Measurements from ENCODE around the gene TTLL11. TPM values are rescaled to one million over a fixed set of nuclear protein-coding genes. Genes with fewer than 3 reads are reported as not detected.

Gene TTLL11
- total RNA-seq, 4 donors from 2014 or later, result 20.5 to 41.3 (median 27.6) TPM

- Histone ChIP-seq H3K27ac (replicated peaks in 1 of 4) (no peak overlapping the region), H3K9me3 (no peaks in the 10 kb centered on the region), H3K4me1 (peaks cover 3 to 15% (median 5%) of the 10 kb centered on the region in 4 donors), H3K36me3 (peaks cover 17 to 65% (median 64%) of the 10 kb centered on the region in 4 donors), H3K4me3 (no peak overlapping the region), H3K27me3 (no peaks in the 10 kb centered on the region)
- intact Hi-C loops (cut with DNase I), result no loop called here
- TF ChIP-seq POLR2AphosphoS5 (IDR thresholded peaks at IDR 0.05) (no peak), EP300 (IDR thresholded peaks at IDR 0.05) (no peak), POLR2A (IDR thresholded peaks at IDR 0.05; ENCODE audit: low read depth) (no peak), CTCF (IDR thresholded peaks at IDR 0.05) (no peak)
- 70% methylated on average over 14 of the region's 17 CpGs for WGBS
- DNase-seq (ENCODE audit: extremely low spot score), result no peak
Observed at GRCh38 chr9:121784731-121785411, 308.2 kb downstream of the TTLL11 start.

GRCh38 chr9:121783521-121784507 lies 309.3 kb downstream of the TTLL11 start:
- 85% methylated on average over 21 of the region's 26 CpGs for WGBS
- H3K36me3 ChIP-seq, result peaks cover 17 to 65% (median 64%) of the 10 kb centered on the region in 4 donors
- DNase-seq (ENCODE audit: extremely low spot score), result no peak
- peaks cover 13 to 25% (median 15%) of the 10 kb centered on the region in 4 donors for H3K4me1 ChIP-seq
- H3K27ac ChIP-seq (replicated peaks in 1 of 4), result no peak overlapping the region
- TF ChIP-seq EP300 (IDR thresholded peaks at IDR 0.05) (no peak), CTCF (IDR thresholded peaks at IDR 0.05) (no peak), POLR2A (IDR thresholded peaks at IDR 0.05; ENCODE audit: low read depth) (no peak), POLR2AphosphoS5 (IDR thresholded peaks at IDR 0.05) (no peak)
- no peak overlapping the region for H3K4me3 ChIP-seq
- intact Hi-C loops (cut with DNase I), result no loop called here
- H3K27me3 ChIP-seq, result no peaks in the 10 kb centered on the region
- H3K9me3 ChIP-seq, result no peaks in the 10 kb centered on the region

- H3K27ac ChIP-seq (replicated peaks in 1 of 4), result no peak overlapping the region
- peaks cover 18 to 70% (median 64%) of the 10 kb centered on the region in 4 donors for H3K36me3 ChIP-seq
Observed at GRCh38 chr9:121783111-121783510, 310.0 kb downstream of the TTLL11 start.

More at GRCh38 chr9:121783111-121783510, 310.0 kb downstream of the TTLL11 start:
- Histone ChIP-seq H3K9me3 (peaks cover 0 to 5% (median 0%) of the 10 kb centered on the region in 4 donors), H3K4me1 (peaks cover 20 to 29% (median 22%) of the 10 kb centered on the region in 4 donors), H3K4me3 (no peak overlapping the region), H3K27me3 (no peaks in the 10 kb centered on the region)
- intact Hi-C loops (cut with DNase I), result no loop called here
- no peak for DNase-seq (ENCODE audit: extremely low spot score)
- TF ChIP-seq POLR2A (IDR thresholded peaks at IDR 0.05; ENCODE audit: low read depth), result no peak
- no peak for TF ChIP-seq EP300 (IDR thresholded peaks at IDR 0.05)
- TF ChIP-seq CTCF (IDR thresholded peaks at IDR 0.05), result no peak
- TF ChIP-seq POLR2AphosphoS5 (IDR thresholded peaks at IDR 0.05), result no peak
- WGBS, result 90% methylated on average over 1 of the region's 2 CpGs

Measured in esophagus muscularis mucosa (tissue), 4 donors.